ENCODE results near the gene TRERF1.
"Not testable (repeated sequence)": the region's sequence is repeated elsewhere in the genome, so short reads cannot be mapped to it uniquely, and the experiment has no call there.

TRERF1 gene, protein sequence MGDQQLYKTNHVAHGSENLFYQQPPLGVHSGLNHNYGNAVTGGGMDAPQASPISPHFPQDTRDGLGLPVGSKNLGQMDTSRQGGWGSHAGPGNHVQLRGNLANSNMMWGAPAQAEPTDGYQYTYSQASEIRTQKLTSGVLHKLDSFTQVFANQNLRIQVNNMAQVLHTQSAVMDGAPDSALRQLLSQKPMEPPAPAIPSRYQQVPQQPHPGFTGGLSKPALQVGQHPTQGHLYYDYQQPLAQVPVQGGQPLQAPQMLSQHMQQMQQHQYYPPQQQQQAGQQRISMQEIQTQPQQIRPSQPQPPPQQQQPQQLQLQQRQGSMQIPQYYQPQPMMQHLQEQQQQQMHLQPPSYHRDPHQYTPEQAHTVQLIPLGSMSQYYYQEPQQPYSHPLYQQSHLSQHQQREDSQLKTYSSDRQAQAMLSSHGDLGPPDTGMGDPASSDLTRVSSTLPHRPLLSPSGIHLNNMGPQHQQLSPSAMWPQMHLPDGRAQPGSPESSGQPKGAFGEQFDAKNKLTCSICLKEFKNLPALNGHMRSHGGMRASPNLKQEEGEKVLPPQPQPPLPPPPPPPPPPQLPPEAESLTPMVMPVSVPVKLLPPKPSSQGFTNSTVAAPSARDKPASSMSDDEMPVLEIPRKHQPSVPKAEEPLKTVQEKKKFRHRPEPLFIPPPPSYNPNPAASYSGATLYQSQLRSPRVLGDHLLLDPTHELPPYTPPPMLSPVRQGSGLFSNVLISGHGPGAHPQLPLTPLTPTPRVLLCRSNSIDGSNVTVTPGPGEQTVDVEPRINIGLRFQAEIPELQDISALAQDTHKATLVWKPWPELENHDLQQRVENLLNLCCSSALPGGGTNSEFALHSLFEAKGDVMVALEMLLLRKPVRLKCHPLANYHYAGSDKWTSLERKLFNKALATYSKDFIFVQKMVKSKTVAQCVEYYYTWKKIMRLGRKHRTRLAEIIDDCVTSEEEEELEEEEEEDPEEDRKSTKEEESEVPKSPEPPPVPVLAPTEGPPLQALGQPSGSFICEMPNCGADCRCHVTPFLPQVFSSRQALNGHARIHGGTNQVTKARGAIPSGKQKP (N-terminal part only)

GRCh38 chr6:42451333-42452170 lies at the start of gene TRERF1:
TRERF1 (minus strand) TSS chr6:42451926; CDS start chr6:42269590, 182,336 bp downstream.
- no peak for FAIRE-seq

DNA sequence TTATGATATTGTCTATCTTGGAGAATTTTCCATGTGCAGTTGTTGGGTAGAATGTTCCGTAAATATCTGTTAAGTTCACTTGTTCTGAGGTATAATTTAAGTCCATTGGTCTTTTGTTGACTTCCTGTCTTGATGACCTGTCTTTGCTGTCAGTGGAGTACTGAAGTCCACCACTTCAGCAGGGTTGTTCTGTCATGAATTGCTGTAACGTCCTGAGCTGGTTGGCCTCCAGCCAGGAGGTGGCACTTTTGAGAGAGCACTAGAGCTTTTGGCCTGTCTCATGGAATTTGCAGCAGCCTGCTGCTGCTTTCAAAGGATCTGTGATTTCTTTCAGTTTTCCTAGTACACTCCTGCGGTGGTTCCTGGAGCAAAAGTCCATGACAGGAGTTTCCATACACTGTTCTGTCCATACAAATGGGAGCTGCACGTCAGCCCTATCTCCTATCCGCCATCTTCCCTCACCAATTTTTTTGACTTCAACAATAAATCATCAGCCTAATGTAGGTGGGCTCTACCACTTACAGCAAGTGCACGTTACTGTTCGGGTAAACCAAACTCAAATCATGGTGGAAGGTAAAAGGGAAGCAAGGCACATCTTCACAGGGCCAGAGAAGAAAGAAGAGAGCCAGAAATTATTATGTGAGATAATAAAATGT lies 46.9 kb upstream of the TRERF1 start:
- FAIRE-seq, result no peak

DNA sequence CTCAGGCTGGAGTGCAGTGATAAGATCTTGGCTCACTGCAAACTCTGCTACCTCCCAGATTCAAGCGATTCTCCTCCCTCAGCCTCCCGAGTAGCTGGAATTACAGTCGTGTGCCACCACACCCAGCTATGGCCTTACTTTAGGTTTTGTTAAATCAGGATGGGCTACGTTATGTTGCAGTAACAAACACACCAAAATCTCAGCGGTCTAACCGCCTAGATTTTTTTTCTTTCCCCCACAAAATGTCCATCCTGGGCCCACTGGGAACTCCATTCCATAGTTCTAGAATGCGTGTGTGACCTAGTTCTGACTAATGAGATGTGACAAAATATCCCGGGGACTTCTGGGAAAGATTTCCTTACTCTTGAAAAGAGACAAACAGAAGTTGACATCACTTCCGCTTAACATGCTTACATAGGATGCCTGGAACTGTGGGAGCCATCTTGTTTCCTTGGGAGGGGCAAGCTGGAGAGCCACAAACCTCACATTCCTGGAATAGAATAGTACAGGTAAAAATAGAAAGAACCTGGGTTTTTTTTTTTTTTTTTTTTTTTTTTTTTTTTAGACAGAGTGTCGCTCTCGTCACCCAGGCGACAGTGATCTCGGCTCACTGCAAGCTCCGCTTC lies 42.3 kb upstream of the TRERF1 start:
- no peak for FAIRE-seq

GRCh38 chr6:42488129-42488528 lies 36.4 kb upstream of the TRERF1 start:
- FAIRE-seq, result no peak

DNA sequence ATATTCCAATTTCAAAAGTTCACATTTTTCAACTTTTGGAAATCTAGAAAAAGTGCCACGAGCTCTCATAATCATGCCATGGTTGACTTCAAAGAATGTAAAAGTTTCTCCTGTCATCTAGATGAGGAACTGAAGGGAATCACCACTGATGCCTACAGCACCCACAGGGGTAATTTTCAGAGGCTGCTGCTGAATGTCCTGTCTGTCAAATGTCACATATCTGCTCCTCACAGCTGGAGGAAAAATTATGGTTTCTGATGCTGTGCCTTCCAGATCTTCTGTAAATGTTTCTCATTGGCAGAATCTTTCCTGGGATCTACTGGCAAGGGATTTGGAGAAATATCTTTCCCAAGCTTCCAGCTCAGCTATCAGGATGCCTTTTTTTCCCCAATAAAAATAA lies 32.5 kb upstream of the TRERF1 start:
- FAIRE-seq, result no peak

GRCh38 chr6:42482174-42482573 lies 30.4 kb upstream of the TRERF1 start:
- FAIRE-seq, result no peak

DNA sequence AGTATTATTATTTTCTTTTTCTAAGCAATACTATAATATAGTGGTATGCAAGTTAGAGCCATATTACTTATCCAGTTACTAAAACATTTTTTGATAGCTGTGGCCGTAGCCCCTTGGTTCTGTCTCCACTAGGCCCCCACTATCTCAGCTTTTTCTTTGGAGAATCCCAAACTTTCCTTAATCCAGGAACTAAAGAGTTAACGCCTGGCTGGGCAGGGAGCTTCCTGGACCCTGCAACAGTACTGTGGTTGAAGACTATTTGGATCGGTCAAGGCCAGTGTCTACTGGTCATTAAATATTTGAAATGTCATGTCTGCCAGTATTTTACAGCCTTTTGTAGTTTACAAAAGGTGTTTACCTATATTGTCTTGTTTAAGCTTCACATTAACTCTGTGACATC lies 20.0 kb upstream of the TRERF1 start:
- FAIRE-seq, result no peak

GRCh38 chr6:42471142-42471541 lies 19.4 kb upstream of the TRERF1 start:
- no peak for FAIRE-seq

DNA sequence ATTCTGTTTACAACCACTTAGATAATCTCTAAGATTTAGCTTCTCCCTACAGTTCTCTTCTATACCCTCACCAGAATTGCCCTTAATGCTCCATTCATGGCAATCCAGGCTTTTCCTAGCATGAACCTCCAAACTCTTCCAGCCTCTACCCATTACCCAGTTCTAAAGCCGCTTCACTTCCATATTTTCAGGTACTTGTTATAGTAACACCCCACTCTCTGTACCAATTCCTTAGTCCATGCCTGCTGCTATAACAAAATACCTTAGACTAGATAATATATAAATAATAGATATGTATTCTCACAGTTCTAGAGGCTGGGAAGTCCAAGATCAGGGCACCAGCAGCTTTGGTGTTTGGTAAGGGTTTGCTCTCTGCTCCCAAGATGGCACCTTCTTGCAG lies 16.5 kb upstream of the TRERF1 start:
- no peak for FAIRE-seq

GRCh38 chr6:42467651-42468050 lies 15.9 kb upstream of the TRERF1 start:
- no peak for FAIRE-seq

DNA sequence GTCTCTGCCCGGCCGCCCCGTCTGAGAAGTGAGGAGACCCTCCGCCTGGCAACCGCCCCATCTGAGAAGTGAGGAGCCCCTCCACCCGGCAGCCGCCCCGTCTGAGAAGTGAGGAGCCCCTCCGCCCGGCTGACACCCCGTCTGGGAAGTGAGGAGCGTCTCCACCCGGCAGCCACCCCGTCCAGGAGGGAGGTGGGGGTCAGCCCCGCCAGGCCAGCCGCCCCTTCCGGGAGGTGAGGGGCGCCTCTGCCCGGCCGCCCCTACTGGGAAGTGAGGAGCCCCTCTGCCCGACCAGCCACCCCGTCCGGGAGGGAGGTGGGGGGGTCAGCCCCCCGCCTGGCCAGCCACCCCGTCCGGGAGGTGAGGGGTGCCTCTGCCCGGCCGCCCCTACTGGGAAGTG lies 14.7 kb upstream of the TRERF1 start:
- not testable (repeated sequence) for FAIRE-seq

DNA sequence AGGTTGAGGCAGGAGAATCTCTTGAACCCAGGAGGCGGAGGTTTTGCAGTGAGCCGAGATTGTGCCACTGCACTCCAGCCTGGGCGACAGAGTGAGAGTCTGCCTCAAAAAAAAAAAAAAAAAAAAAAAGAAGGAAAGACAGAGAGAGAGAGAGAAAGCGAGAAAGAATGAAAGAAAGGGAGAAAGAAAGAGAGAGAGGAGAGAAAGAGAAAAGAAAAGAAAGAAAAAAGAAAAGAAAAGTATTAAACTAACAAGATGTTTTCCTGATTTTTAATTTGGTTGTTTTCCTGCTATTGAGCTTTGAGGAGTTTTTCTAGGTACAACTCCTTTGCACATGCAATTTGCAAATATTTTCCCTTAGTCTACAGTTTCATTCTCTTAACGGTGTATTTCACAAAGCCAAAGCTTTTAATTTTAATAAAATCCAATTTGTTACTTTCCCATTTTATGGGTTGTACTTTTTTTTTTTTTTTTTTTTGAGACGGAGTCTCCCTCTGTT lies 10.8 kb upstream of the TRERF1 start:
- no peak for FAIRE-seq

- FAIRE-seq, result no peak
Measured at GRCh38 chr6:42460883-42461282, 9.2 kb upstream of the TRERF1 start.

GRCh38 chr6:42459888-42460287 lies 8.2 kb upstream of the TRERF1 start:
- no peak for FAIRE-seq

DNA sequence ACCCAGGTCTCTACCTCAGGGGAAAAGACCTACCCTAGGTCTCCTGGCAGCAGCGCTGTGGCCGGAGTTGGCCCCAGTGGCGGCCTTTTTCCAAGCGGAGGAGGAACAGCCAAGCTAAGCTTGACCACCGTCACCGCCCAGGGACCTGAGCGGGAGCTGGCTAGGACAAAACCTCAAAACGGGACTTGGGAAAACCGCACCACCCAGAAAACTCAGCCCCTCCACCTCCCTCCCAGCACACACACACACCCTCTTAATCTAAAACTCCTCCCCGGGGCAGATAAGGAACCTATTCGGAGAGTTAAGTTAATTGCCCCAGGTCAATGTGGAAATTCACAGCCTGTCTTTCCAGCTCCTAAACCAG lies 2.7 kb upstream of the TRERF1 start:
- no peak for FAIRE-seq

- FAIRE-seq, result no peak
Measured at GRCh38 chr6:42453654-42454427, 2.1 kb upstream of the TRERF1 start.

DNA sequence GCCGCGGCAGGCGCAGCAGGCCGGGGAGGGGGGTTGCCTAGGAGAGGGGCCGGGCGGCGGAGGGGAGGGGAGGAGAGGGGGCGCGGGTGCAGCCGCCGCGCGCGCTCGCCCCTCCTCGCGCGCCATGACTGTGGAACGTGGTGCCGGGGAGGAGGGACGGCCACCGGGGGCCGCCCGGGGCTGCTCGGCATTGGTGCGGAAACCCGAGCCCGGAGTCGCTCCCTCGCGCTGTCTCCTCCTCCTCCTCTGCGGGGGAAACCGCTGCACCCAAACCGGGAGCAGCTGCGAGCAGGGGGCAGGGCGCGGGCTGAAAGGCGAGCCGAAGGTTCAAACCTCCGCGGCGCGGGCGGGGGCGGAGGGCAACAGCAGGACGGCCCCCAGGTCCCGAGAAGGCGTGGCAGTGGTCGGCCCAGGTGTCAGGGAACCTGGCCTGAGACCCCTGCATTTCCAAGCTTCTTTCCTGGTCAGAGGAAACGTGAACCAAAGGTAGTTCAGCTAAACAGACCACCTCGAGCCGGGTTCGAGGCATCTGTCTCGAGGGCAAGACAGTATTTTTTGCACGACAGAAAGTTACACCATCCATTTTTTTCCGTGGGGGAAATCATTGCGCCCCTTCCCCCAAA lies 1.4 kb upstream of the TRERF1 start:
- FAIRE-seq, result no peak

- FAIRE-seq, result no peak
Measured at GRCh38 chr6:42452171-42453030, 675 bp upstream of the TRERF1 start.

All from islet of Langerhans (tissue), 1 donor.